ENCODE measurements around the gene DNMT3L. TPM values are rescaled to one million over a fixed set of nuclear protein-coding genes. Genes with fewer than 3 reads are reported as not detected.

Gene DNMT3L
- total and polyA plus RNA-seq, 8 donors = not detected

- no peaks in the 10 kb centered on the region for H3K36me3 ChIP-seq
- intact Hi-C loops (cut with DNase I) = no loop called here
- no peak overlapping the region for H3K4me3 ChIP-seq
- no peak overlapping the region for H3K27ac ChIP-seq
- H3K4me1 ChIP-seq = no peaks in the 10 kb centered on the region
- ATAC-seq = no peak
- no peaks in the 10 kb centered on the region for H3K9me3 ChIP-seq
- no peak for TF ChIP-seq CTCF (IDR thresholded peaks at IDR 0.05)
- no peaks in the 10 kb centered on the region for H3K27me3 ChIP-seq
- peak in 1 of 4 donors; percentile 67 for DNase-seq
Measured at GRCh38 chr21:44273046-44273445, 11.3 kb upstream of the DNMT3L start.

GRCh38 chr21:44272284-44272858 is 10.7 kb upstream of the DNMT3L start:
- intact Hi-C loops (cut with DNase I) = no loop called here
- Histone ChIP-seq H3K27me3 (no peaks in the 10 kb centered on the region), H3K4me1 (no peaks in the 10 kb centered on the region), H3K36me3 (no peaks in the 10 kb centered on the region), H3K27ac (no peak overlapping the region), H3K4me3 (no peak overlapping the region), H3K9me3 (no peaks in the 10 kb centered on the region)
- DNase-seq = peak in 1 of 4 donors; percentile 61
- no peak for TF ChIP-seq CTCF (IDR thresholded peaks at IDR 0.05)
- no peak for ATAC-seq

- Histone ChIP-seq H3K9me3 (no peaks in the 10 kb centered on the region), H3K4me3 (no peak overlapping the region), H3K36me3 (no peaks in the 10 kb centered on the region), H3K4me1 (no peaks in the 10 kb centered on the region), H3K27me3 (no peaks in the 10 kb centered on the region), H3K27ac (no peak overlapping the region)
- intact Hi-C loops (cut with DNase I) = no loop called here
- no peak for TF ChIP-seq CTCF (IDR thresholded peaks at IDR 0.05)
- no peak for ATAC-seq
- DNase-seq = peak in 1 of 4 donors; percentile 34
Measured at GRCh38 chr21:44271558-44272283, 10.0 kb upstream of the DNMT3L start.

GRCh38 chr21:44269090-44269489 is 7.4 kb upstream of the DNMT3L start:
- no peaks in the 10 kb centered on the region for H3K36me3 ChIP-seq
- ATAC-seq (no peak), DNase-seq (peak in 1 of 4 donors; percentile 19)
- no peaks in the 10 kb centered on the region for H3K9me3 ChIP-seq
- TF ChIP-seq CTCF (IDR thresholded peaks at IDR 0.05) = no peak
- intact Hi-C loops (cut with DNase I) = no loop called here
- no peaks in the 10 kb centered on the region for H3K4me1 ChIP-seq
- no peak overlapping the region for H3K4me3 ChIP-seq
- H3K27ac ChIP-seq = no peak overlapping the region
- H3K27me3 ChIP-seq = no peaks in the 10 kb centered on the region

GRCh38 chr21:44267655-44268142 is 6.0 kb upstream of the DNMT3L start:
- DNase-seq (peak in 1 of 4 donors; percentile 54), ATAC-seq (no peak)
- H3K36me3 ChIP-seq = no peaks in the 10 kb centered on the region
- no peak overlapping the region for H3K27ac ChIP-seq
- TF ChIP-seq CTCF (IDR thresholded peaks at IDR 0.05) = no peak
- H3K27me3 ChIP-seq = peaks cover 0 to 5% of the 10 kb centered on the region in 2 donors
- intact Hi-C loops (cut with DNase I) = no loop called here
- H3K4me1 ChIP-seq = no peaks in the 10 kb centered on the region
- H3K9me3 ChIP-seq = no peaks in the 10 kb centered on the region
- no peak overlapping the region for H3K4me3 ChIP-seq
